ENCODE measurements around the gene NIPAL1.

GRCh38 chr4:48012824-48013223 is 3.7 kb upstream of the NIPAL1 start:
- TF ChIP-seq ZFP30 (CRISPR knock-in tag; IDR thresholded peaks at IDR 0.05) = no peak
- no peak for TF ChIP-seq ZNF565 (CRISPR knock-in tag; conservative IDR thresholded peaks at IDR 0.05; ENCODE audit: low read depth)
- TF ChIP-seq POU6F1 (CRISPR knock-in tag; IDR thresholded peaks at IDR 0.05; ENCODE audit: borderline replicate concordance, low read depth) = no peak
- TF ChIP-seq ZNF8 (CRISPR knock-in tag; IDR thresholded peaks at IDR 0.05) = no peak
- no peak for TF ChIP-seq ESRRG (CRISPR knock-in tag; IDR thresholded peaks at IDR 0.05)
- TF ChIP-seq SNAI2 (CRISPR knock-in tag; IDR thresholded peaks at IDR 0.05) = no peak
